H9 (cell line): ENCODE measurements around the gene BACH2. TPM values are rescaled to one million over a fixed set of nuclear protein-coding genes. Genes with fewer than 3 reads are reported as not detected.

Experiments used
- DNase-seq: peaks from one replicate; pipeline ENCODE4 v3.0.0-alpha.2; 2017
- H2AFZ ChIP-seq: one replicate; pipeline ENCODE4 v1.6.1; 2013; ENCODE audit warnings: mild to moderate bottlenecking, low read length, control low read depth, moderate library complexity
- H2AK5ac ChIP-seq: 2 replicates; pipeline ENCODE4 v1.6.1; 2013; ENCODE audit warnings: low read length, control low read depth, mixed read lengths; ENCODE audit not compliant: insufficient read length
- H2BK120ac ChIP-seq: one replicate; pipeline ENCODE4 v1.6.1; 2013; ENCODE audit warnings: low read depth, mild to moderate bottlenecking, low read length, control low read depth, inconsistent platforms; ENCODE audit not compliant: poor library complexity, severe bottlenecking
- H2BK12ac ChIP-seq: 2 replicates; pipeline ENCODE4 v1.6.1; 2013; ENCODE audit warnings: low read length, control low read depth, mixed read lengths, low read depth; ENCODE audit not compliant: insufficient read length
- H2BK15ac ChIP-seq: 2 replicates; pipeline ENCODE4 v1.6.1; 2013; ENCODE audit warnings: low read depth, low read length, control low read depth
- H2BK20ac ChIP-seq: one replicate; pipeline ENCODE4 v1.6.1; 2013; ENCODE audit warnings: low read depth, mild to moderate bottlenecking, low read length, control low read depth, inconsistent platforms; ENCODE audit not compliant: poor library complexity, severe bottlenecking
- H2BK5ac ChIP-seq: 2 replicates; pipeline ENCODE4 v1.6.1; 2013; ENCODE audit warnings: low read length, control low read depth, mixed read lengths; ENCODE audit not compliant: insufficient read length
- H3K14ac ChIP-seq: 2 replicates; pipeline ENCODE4 v1.6.1; 2013; ENCODE audit warnings: low read length, control low read depth; ENCODE audit not compliant: insufficient read depth
- H3K18ac ChIP-seq: 2 replicates; pipeline ENCODE4 v1.6.1; 2013; ENCODE audit warnings: low read depth, mild to moderate bottlenecking, mixed read lengths, low read length, control low read depth; ENCODE audit not compliant: insufficient read length
- H3K23ac ChIP-seq: 2 replicates; pipeline ENCODE4 v1.6.1; 2013; ENCODE audit warnings: low read length, control low read depth, mixed read lengths, low read depth; ENCODE audit not compliant: insufficient read length
- H3K23me2 ChIP-seq: 2 replicates; pipeline ENCODE4 v1.6.1; 2013; ENCODE audit warnings: low read depth, mild to moderate bottlenecking, mixed read lengths, low read length, control low read depth; ENCODE audit not compliant: insufficient read length, poor library complexity, severe bottlenecking
- H3K27ac ChIP-seq: 2 replicates; pipeline ENCODE4 v1.5.1; 2013; ENCODE audit warnings: low read length, control low read depth, mixed read lengths, low read depth; ENCODE audit not compliant: insufficient read length
- H3K27me3 ChIP-seq: 2 replicates; pipeline ENCODE4 v1.6.1; 2013; ENCODE audit warnings: low read length, control low read depth, inconsistent platforms; ENCODE audit not compliant: insufficient read depth
- H3K4ac ChIP-seq: 2 replicates; pipeline ENCODE4 v1.6.1; 2013; ENCODE audit warnings: low read depth, mild to moderate bottlenecking, control low read depth, inconsistent platforms, low read length, moderate library complexity
- H3K4me1 ChIP-seq: 2 replicates; pipeline ENCODE4 v1.6.1; 2013; ENCODE audit warnings: low read length, control low read depth, inconsistent platforms; ENCODE audit not compliant: insufficient read depth
- H3K4me2 ChIP-seq: 2 replicates; pipeline ENCODE4 v1.6.1; 2013; ENCODE audit warnings: low read length, control low read depth, mixed read lengths; ENCODE audit not compliant: insufficient read length, insufficient read depth
- H3K56ac ChIP-seq: 2 replicates; pipeline ENCODE4 v1.6.1; 2013; ENCODE audit warnings: low read depth, mild to moderate bottlenecking, mixed read lengths, low read length, control low read depth; ENCODE audit not compliant: insufficient read length
- H3K79me1 ChIP-seq: 2 replicates; pipeline ENCODE4 v1.6.1; 2013; ENCODE audit warnings: low read depth, mild to moderate bottlenecking, moderate library complexity, low read length, control low read depth, inconsistent platforms; ENCODE audit not compliant: insufficient read depth, poor library complexity, severe bottlenecking
- H3K79me2 ChIP-seq: 2 replicates; pipeline ENCODE4 v1.6.1; 2013; ENCODE audit warnings: low read length, control low read depth, inconsistent platforms; ENCODE audit not compliant: insufficient read depth
- H3K9ac ChIP-seq: 2 replicates; pipeline ENCODE4 v1.6.1; 2013; ENCODE audit warnings: low read length, control low read depth, mixed read lengths; ENCODE audit not compliant: insufficient read length; ENCODE audit errors: extremely low read depth
- H3K9me3 ChIP-seq: one replicate; pipeline ENCODE4 v1.6.1; 2013; ENCODE audit warnings: low read depth, low read length, inconsistent platforms; ENCODE audit not compliant: control insufficient read depth
- H3T11ph ChIP-seq: one replicate; pipeline ENCODE4 v1.6.1; 2013; ENCODE audit warnings: mild to moderate bottlenecking, low read length, control low read depth, inconsistent platforms
- H4K20me1 ChIP-seq: one replicate; pipeline ENCODE4 v1.6.1; 2013; ENCODE audit not compliant: control insufficient read depth, insufficient read length, insufficient read depth
- H4K5ac ChIP-seq: 2 replicates; pipeline ENCODE4 v1.6.1; 2013; ENCODE audit warnings: low read depth, mild to moderate bottlenecking, mixed read lengths, low read length, control low read depth; ENCODE audit not compliant: insufficient read length
- H4K8ac ChIP-seq: replicated peaks from 2 replicates; pipeline ENCODE4 v1.6.1; 2013; ENCODE audit warnings: low read length, control low read depth, mixed read lengths, low read depth; ENCODE audit not compliant: insufficient read length
- H4K91ac ChIP-seq: 2 replicates; pipeline ENCODE4 v1.6.1; 2013; ENCODE audit warnings: low read depth, mild to moderate bottlenecking, moderate library complexity, mixed read lengths, low read length, control low read depth; ENCODE audit not compliant: insufficient read length
- H3K27ac Mint-ChIP-seq, 3 experiments: 2 replicates in 2 of 3; 3 replicates in 1 of 3; pipeline ENCODE4 v1.8.0; 2020 to 2021; ENCODE audit warnings: mixed read lengths in 3 of 3, mild to moderate bottlenecking in 1 of 3, moderate library complexity in 1 of 3
- H3K27me3 Mint-ChIP-seq: 2 replicates; pipeline ENCODE4 v1.8.0; 2021; ENCODE audit warnings: low read depth, mild to moderate bottlenecking, moderate library complexity, mixed read lengths
- H3K36me3 Mint-ChIP-seq, 3 experiments: 2 replicates in 2 of 3; 3 replicates in 1 of 3; pipeline ENCODE4 v1.8.0; 2020 to 2021; ENCODE audit warnings: low read depth in 3 of 3, mixed read lengths in 3 of 3; ENCODE audit not compliant: insufficient read depth in 1 of 3
- H3K4me1 Mint-ChIP-seq, 2 experiments: 2 replicates each; pipeline ENCODE4 v1.8.0; 2020; ENCODE audit warnings: mixed read lengths in 2 of 2
- H3K4me3 Mint-ChIP-seq, 2 experiments: 2 replicates in 1 of 2; 3 replicates in 1 of 2; pipeline ENCODE4 v1.8.0; 2020 to 2021; ENCODE audit warnings: mild to moderate bottlenecking in 2 of 2, mixed read lengths in 2 of 2, moderate library complexity in 1 of 2
- H3K9me3 Mint-ChIP-seq, 2 experiments: 2 replicates in 1 of 2; 3 replicates in 1 of 2; pipeline ENCODE4 v1.8.0; 2020; ENCODE audit warnings: mild to moderate bottlenecking in 2 of 2, mixed read lengths in 2 of 2, moderate library complexity in 1 of 2
- WGBS: extraction: QIAGEN DNeasy Blood & Tissue Kit; methylation state at CpG from one replicate; pipeline ENCODE4 v1.1.7; 2013; ENCODE audit warnings: missing lambda C conversion rate, low lambda C conversion rate, mixed read lengths; ENCODE audit not compliant: insufficient read length; ENCODE audit errors: extremely low coverage; 5-methylcytosine and 5-hydroxymethylcytosine counted together
- total RNA-seq: library from RNA; stranded (reverse); gene quantifications from 2 replicates; pipeline ENCODE4 v1.2.1, GENCODE V29; 2021
- TF ChIP-seq, protein P1 (sequence below): fragments of 200-600 bp; sonication (generic); conservative IDR thresholded peaks from 3 replicates; pipeline ENCODE4 v1.8.0; 2021; ENCODE audit warnings: antibody characterized with exemption, mild to moderate bottlenecking

BACH2 gene
- total RNA-seq, 1 experiment from 2014 or later = 2.0 TPM

DNA sequence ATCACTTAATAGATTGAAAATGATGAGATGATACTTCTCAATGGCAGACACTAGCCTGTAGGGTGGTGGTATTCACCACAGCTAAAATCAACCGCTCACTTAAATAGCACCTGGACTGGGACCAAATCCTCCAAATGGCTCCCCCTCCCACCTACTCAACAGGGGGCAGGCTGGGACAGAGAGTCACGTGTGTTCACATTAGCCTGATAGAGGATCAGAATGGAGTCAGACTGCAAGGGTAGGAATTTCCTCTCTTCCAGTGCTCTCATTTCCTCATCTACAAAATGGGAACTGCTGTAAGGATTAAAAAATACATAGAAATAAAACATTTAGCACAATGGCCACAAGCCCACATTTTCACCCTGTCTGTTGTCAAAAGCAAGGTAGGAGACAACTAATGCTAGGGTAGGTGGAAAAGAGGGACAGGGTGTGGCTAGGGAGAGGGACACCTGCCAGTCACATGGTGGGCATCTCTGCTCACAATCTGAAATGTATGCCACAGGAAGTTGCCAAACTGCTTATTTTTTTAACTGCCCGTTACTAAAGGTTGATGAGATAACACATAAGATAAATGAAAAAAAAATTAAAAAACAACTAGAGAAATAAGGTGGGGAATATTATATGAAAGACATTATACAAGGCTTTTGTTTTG, 55.3 kb downstream of the BACH2 start:
- Histone ChIP-seq H2BK12ac (no peak overlapping the region), H3K9me3 (no peaks in the 10 kb centered on the region), H3T11ph (no peak overlapping the region), H3K23ac (no peak overlapping the region), H2BK15ac (no peak overlapping the region), H3K23me2 (no peaks in the 10 kb centered on the region), H2BK5ac (no peak overlapping the region), H4K5ac (no peak overlapping the region), H3K14ac (no peak overlapping the region), H3K18ac (no peak overlapping the region), H2AK5ac (no peak overlapping the region), H3K4me1 (no peaks in the 10 kb centered on the region), H3K4me2 (no peak overlapping the region), H2AFZ (no peak overlapping the region), H3K4ac (no peak overlapping the region), H2BK120ac (no peak overlapping the region), H2BK20ac (no peak overlapping the region), H4K8ac (no peak overlapping the region), H4K20me1 (no peaks in the 10 kb centered on the region), H3K27ac (no peak overlapping the region), H3K9ac (no peak overlapping the region), H3K56ac (no peak overlapping the region), H4K91ac (no peak overlapping the region), H3K79me2 (no peaks in the 10 kb centered on the region), H3K79me1 (no peaks in the 10 kb centered on the region), H3K27me3 (no peaks in the 10 kb centered on the region)
- Mint-ChIP-seq H3K36me3 (no peaks in the 10 kb centered on the region), H3K27ac (no peak overlapping the region), H3K27me3 (no peaks in the 10 kb centered on the region; the same call in 1 of the 2 replicates), H3K4me1 (peaks cover 0 to 4% of the 10 kb centered on the region in 2 experiments; a peak in 2 of 4 replicates), H3K4me3 (no peak overlapping the region), H3K9me3 (no peaks in the 10 kb centered on the region)
- WGBS = no CpG with 5 or more reads among the region's 3 CpGs
- DNase-seq = no peak
- TF ChIP-seq, protein P1, sequence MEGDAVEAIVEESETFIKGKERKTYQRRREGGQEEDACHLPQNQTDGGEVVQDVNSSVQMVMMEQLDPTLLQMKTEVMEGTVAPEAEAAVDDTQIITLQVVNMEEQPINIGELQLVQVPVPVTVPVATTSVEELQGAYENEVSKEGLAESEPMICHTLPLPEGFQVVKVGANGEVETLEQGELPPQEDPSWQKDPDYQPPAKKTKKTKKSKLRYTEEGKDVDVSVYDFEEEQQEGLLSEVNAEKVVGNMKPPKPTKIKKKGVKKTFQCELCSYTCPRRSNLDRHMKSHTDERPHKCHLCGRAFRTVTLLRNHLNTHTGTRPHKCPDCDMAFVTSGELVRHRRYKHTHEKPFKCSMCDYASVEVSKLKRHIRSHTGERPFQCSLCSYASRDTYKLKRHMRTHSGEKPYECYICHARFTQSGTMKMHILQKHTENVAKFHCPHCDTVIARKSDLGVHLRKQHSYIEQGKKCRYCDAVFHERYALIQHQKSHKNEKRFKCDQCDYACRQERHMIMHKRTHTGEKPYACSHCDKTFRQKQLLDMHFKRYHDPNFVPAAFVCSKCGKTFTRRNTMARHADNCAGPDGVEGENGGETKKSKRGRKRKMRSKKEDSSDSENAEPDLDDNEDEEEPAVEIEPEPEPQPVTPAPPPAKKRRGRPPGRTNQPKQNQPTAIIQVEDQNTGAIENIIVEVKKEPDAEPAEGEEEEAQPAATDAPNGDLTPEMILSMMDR = no peak
